Activated CD8-positive, alpha-beta memory T cell treated with anti-CD3 and anti-CD28 coated beads for 36 hours (primary cell): ENCODE data around the gene SCN11A. TPM values are rescaled to one million over a fixed set of nuclear protein-coding genes. Genes with fewer than 3 reads are reported as not detected.

ENCODE experiments used
- CTCF ChIA-PET: fragments of 350-600 bp; sonication (Branson Sonifier 250); formaldehyde crosslinking; loops from one replicate; lab custom pipeline; 2021; ENCODE audit warnings: antibody characterized with exemption; lab: Charles Lee
- POLR2A ChIA-PET: fragments of 350-600 bp; sonication (Branson Sonifier 250); formaldehyde crosslinking; loops from one replicate; lab custom pipeline; 2021; ENCODE audit warnings: antibody characterized with exemption; lab: Charles Lee
- total RNA-seq, 2 experiments: library from RNA; stranded (reverse); gene quantifications; one replicate each; pipeline ENCODE4 v1.2.3, GENCODE V29; 2021

The SCN11A gene
- total RNA-seq = under 1 TPM; 0.04 to 0.08 TPM

GRCh38 chr3:39051649-39052561, at the start of gene SCN11A, which contains the start of gene WDR48:
SCN11A (minus strand) TSS chr3:39051944; CDS start chr3:38950362, 101,582 bp downstream.
WDR48 (plus strand) TSS chr3:39052016; CDS start chr3:39052026, 10 bp downstream.
- POLR2A ChIA-PET = no interaction called here
- CTCF ChIA-PET = no interaction called here

GRCh38 chr3:39101022-39101689, 49.4 kb upstream of the SCN11A start:
- POLR2A ChIA-PET = no interaction called here
- CTCF ChIA-PET = interaction anchor here (0.7 to 1.0 kb wide), 3 partner anchors 16 to 190 kb away, joined by 3 read pairs; no protein-coding TSS in a partner anchor

DNA sequence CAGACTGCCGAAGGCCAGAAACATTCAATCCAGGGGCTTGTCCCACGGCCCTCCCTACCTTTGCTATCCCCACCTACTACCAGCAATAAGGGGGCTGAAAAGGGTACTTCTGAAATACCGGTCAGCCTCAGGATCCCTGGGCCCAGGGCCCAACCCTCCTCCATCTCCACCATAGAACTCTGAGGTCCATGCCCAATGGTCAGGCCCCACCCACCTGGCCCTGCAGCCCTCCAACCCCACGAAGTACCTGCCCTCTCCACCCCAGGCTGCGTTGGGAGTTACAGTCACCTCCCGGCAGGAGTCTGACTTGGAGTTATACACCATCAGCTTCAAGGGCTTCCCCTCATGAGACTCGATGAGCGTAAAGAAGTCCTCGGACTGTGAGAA, 48.7 kb upstream of the SCN11A start:
- POLR2A ChIA-PET = no interaction called here
- CTCF ChIA-PET = interaction anchor here (1.0 kb wide), 2 partner anchors 15 to 191 kb away, joined by 3 read pairs; no protein-coding TSS in a partner anchor

- POLR2A ChIA-PET = no interaction called here
- CTCF ChIA-PET = no interaction called here
Measured at GRCh38 chr3:39099738-39100499, 48.2 kb upstream of the SCN11A start.

GRCh38 chr3:39099242-39099641, 47.5 kb upstream of the SCN11A start:
- ChIA-PET POLR2A (no interaction called here), CTCF (no interaction called here)

- ChIA-PET POLR2A (no interaction called here), CTCF (interaction anchor here (0.8 kb wide), 1 partner anchor 193 kb away, joined by 3 read pairs; no protein-coding TSS in a partner anchor)
Measured at GRCh38 chr3:39098473-39099000, 46.8 kb upstream of the SCN11A start.

DNA sequence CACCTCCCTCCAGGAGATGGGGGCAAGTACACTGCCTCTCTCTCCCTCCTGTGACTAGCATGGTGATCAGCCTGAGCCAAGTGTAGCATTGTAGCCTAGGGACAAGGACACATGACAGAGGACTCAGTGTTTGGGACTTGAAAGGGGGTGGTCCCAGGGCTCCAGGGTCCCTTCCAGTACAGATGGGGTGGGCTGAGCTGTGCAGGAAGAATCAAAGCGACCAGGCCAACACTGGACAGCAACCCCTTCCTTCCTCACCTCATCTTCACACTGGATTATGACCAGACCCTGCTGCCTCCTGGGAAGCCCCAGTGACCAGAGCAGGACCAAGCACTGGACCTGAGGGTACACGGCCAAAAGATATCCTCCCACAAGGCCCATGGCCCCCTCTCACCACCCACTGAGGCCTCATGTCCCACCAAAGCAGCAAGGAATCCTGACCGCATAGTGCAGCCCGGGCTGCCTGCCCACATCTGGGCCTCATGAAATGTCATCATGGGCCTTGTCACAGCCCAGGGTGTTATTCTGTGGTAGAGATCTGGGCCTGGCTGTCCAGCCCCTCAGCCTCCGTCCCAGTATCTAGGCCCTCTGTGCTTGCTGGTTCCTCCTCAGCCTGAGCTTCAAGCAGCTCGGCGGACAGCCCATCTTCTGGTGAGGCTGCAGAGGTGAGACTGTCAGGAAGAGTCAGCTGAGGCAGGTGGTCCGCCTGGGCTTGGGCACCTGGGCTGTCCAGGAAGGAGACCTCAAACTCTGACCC, 46.1 kb upstream of the SCN11A start:
- CTCF ChIA-PET = interaction anchor here (0.8 kb wide), 1 partner anchor 194 kb away, joined by 3 read pairs; no protein-coding TSS in a partner anchor

GRCh38 chr3:39096775-39097174, 45.0 kb upstream of the SCN11A start:
- POLR2A ChIA-PET = no interaction called here

More for the DNA sequence above, 46.1 kb upstream of the SCN11A start:
- POLR2A ChIA-PET = no interaction called here

DNA sequence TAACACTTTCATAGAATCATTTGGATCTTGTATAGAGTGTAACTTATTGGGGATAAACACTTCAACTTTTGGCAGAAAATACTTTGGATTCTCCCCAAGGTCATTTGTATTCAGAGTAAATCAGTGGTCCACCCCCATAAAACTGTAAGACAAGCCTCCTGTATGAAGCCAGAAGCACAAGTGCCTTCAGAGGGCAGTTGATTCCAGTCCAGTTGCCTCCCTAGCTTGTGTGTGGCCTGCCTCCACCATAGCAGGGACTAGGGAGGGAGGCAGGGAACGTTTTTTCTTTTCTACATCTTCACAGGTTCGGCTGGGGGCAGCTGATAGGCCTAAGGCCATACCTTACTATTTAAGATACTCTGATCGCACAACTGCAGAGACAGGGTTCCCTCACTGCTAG, 44.0 kb upstream of the SCN11A start:
- ChIA-PET CTCF (interaction anchor here (1.0 to 1.1 kb wide), 2 partner anchors 10 to 12 kb away, joined by 3 read pairs; partner anchors contain the start of genes GORASP1 and TTC21A), POLR2A (no interaction called here)

More at GRCh38 chr3:39096775-39097174, 45.0 kb upstream of the SCN11A start:
- CTCF ChIA-PET = interaction anchor here (1.1 kb wide), 1 partner anchor 11 kb away, joined by 3 read pairs; the partner anchor contains the start of genes GORASP1 and TTC21A

GRCh38 chr3:39094851-39095677, 43.3 kb upstream of the SCN11A start:
- ChIA-PET POLR2A (no interaction called here), CTCF (interaction anchor here (0.6 to 1.0 kb wide), 2 partner anchors 11 to 27 kb away, joined by 3 read pairs; no protein-coding TSS in a partner anchor)

DNA sequence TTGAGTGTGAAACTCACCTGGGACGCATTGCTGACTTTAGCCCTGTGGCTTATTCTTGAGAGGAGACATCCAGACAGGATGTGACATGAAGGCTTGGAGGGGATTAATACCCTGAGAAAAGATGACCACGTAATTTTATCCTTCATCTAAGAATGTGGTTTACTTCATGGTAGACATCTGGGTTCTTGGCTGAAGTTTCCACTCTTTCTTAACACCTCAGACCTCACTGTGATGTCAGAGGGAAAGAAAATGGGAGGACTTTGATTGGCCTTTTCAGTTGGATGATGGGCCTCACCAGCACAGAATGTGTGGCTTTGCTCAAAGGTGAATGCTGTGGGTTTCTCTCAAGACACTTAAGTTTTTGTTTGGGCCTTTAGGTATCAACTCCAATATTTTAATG, 39.2 kb upstream of the SCN11A start:
- CTCF ChIA-PET = no interaction called here
- POLR2A ChIA-PET = no interaction called here

- POLR2A ChIA-PET = interaction anchor here (0.5 kb wide), 1 partner anchor 597 kb away, joined by 3 read pairs; no protein-coding TSS in a partner anchor
- CTCF ChIA-PET = interaction anchor here (1.3 kb wide), 1 partner anchor 199 kb away, joined by 4 read pairs; no protein-coding TSS in a partner anchor
Measured at GRCh38 chr3:39088889-39089288, 37.1 kb upstream of the SCN11A start.

- POLR2A ChIA-PET = interaction anchor here (0.5 kb wide), 1 partner anchor 596 kb away, joined by 3 read pairs; no protein-coding TSS in a partner anchor
- CTCF ChIA-PET = interaction anchor here (1.3 kb wide), 1 partner anchor 200 kb away, joined by 4 read pairs; no protein-coding TSS in a partner anchor
Measured at GRCh38 chr3:39088456-39088855, 36.7 kb upstream of the SCN11A start.

DNA sequence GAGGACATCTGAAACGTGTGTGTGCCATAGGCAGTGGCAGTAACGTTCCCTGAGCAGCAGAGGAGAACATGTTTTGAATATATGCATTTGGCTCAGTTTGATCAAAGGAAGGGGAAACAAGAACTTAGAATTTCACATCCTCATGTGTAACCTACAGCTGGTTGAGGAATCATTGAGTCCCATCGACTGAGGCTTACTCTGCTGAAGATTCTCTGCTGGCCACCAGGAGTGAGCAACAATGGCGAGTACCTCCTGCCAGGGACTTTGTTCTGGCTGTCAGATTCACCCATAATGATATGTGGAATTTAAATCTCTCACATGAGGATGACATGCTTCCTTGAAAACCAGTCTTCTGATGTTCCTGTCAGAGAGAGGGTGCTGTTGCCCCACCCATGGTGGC, 34.4 kb upstream of the SCN11A start:
- ChIA-PET POLR2A (no interaction called here), CTCF (no interaction called here)

DNA sequence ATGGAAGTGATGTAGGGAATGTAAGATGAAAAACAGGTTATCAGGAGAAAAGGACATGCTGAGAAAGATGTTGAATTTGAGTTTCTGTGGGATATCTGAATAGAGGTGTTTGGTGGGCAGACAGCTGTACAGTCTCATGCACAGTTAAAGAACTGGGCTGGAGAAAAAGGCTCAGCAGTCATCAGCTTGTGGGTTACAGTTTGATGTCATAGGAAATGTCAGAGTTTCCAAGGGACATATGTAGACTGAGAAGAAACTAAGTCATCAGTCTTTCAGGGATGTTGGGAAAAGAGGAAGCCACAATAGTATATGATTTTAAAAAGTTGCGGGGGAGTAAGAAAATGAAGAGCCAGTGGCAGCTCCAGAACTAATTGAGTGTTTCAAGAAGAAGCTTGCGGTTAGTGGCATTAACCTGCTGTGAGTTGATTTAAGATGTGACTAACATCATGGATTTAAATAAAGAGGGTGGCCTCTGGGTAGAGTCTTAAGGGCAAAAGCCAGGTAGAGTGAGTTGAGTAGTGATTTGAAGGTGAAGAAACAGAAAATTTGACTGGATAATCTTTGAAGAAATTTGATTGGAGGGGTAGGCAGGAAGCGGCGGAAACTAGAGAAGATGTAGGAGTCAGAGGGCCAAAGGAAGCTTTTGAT, 31.0 kb upstream of the SCN11A start:
- POLR2A ChIA-PET = no interaction called here
- CTCF ChIA-PET = no interaction called here

GRCh38 chr3:39080026-39080425, 28.3 kb upstream of the SCN11A start:
- ChIA-PET POLR2A (no interaction called here), CTCF (interaction anchor here (0.7 to 1.2 kb wide), 2 partner anchors 11 to 21 kb away, joined by 3 to 4 read pairs; no protein-coding TSS in a partner anchor)
